SK-N-SH treated with all-trans-retinoic acid at 6 μM for 48 hours (cell line): ENCODE measurements around the gene STX19.

Experiments used
- ARNTL ChIP-seq: fragments of 450-650 bp; formaldehyde crosslinking; IDR thresholded peaks from 2 replicates; pipeline ENCODE4 v1.5.0; 2020; ENCODE audit warnings: low read depth, mild to moderate bottlenecking, moderate library complexity, borderline replicate concordance
- CREB5 ChIP-seq: fragments of 250-450 bp; sonication (Bioruptor Pico); IDR thresholded peaks from 2 replicates; pipeline ENCODE4 v1.5.1; 2020; ENCODE audit warnings: low read depth, mild to moderate bottlenecking, moderate library complexity
- CSRNP3 ChIP-seq: fragments of 250-450 bp; sonication (Bioruptor Pico); IDR thresholded peaks from 2 replicates; pipeline ENCODE4 v1.5.1; 2021; ENCODE audit warnings: mild to moderate bottlenecking, moderate library complexity
- ESRRG ChIP-seq: fragments of 250-450 bp; sonication (Bioruptor Pico); IDR thresholded peaks from 2 replicates; pipeline ENCODE4 v1.6.1; 2021; ENCODE audit warnings: mild to moderate bottlenecking
- GLIS3 ChIP-seq: fragments of 250-450 bp; sonication (Bioruptor Pico); IDR thresholded peaks from 2 replicates; pipeline ENCODE4 v1.5.0; 2020; ENCODE audit warnings: mild to moderate bottlenecking, moderate library complexity
- OSR1 ChIP-seq: fragments of 250-450 bp; sonication (Bioruptor Pico); IDR thresholded peaks from 2 replicates; pipeline ENCODE4 v1.8.0; 2022; ENCODE audit warnings: moderate library complexity, mild to moderate bottlenecking, inconsistent platforms
- PATZ1 ChIP-seq: fragments of 250-450 bp; sonication (Bioruptor Pico); IDR thresholded peaks from 2 replicates; pipeline ENCODE4 v1.8.0; 2020; ENCODE audit warnings: mild to moderate bottlenecking, moderate library complexity, borderline replicate concordance
- RARB ChIP-seq: fragments of 250-450 bp; sonication (Bioruptor Pico); IDR thresholded peaks from 2 replicates; pipeline ENCODE4 v1.8.0; 2021; ENCODE audit warnings: mild to moderate bottlenecking, moderate library complexity
- TCF4 ChIP-seq: fragments of 250-450 bp; sonication (Bioruptor Pico); IDR thresholded peaks from 2 replicates; pipeline ENCODE4 v1.8.0; 2021; ENCODE audit warnings: mild to moderate bottlenecking, moderate library complexity, borderline replicate concordance
- TOX ChIP-seq: fragments of 250-450 bp; sonication (Bioruptor Pico); IDR thresholded peaks from 2 replicates; pipeline ENCODE4 v1.8.0; 2021; ENCODE audit warnings: mild to moderate bottlenecking, moderate library complexity, borderline replicate concordance
- TSHZ2 ChIP-seq: fragments of 250-450 bp; sonication (Bioruptor Pico); IDR thresholded peaks from 2 replicates; pipeline ENCODE4 v1.5.0; 2020; ENCODE audit warnings: mild to moderate bottlenecking, moderate library complexity
- ZNF70 ChIP-seq: fragments of 450-650 bp; formaldehyde crosslinking; IDR thresholded peaks from 2 replicates; pipeline ENCODE4 v1.5.0; 2020; ENCODE audit warnings: mild to moderate bottlenecking, moderate library complexity

DNA sequence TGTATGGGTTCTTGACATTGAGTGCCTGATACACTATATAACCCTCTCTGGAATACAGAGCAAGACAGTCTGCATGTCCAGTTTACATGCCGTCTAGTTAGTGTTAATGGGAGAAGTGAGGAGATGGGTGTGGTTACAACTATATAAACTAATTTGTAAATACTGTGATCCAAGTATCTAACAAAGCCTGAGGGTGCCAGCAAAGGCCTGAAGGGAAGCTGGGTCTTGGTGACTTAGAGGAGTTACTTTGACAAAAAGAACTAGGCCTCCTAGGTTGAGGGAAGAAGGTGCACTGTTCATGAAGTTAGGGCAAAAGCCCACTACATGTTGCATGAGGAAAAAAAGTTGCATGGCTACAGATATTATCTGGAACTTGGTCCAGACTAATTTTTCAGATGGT is 36.7 kb upstream of the STX19 start:
- TF ChIP-seq ZNF70 (CRISPR knock-in tag) = no peak
- TF ChIP-seq PATZ1 (CRISPR knock-in tag) = no peak
- no peak for TF ChIP-seq CREB5
- TF ChIP-seq GLIS3 (CRISPR knock-in tag) = no peak
- no peak for TF ChIP-seq TOX (CRISPR knock-in tag)
- no peak for TF ChIP-seq ARNTL (CRISPR knock-in tag)
- TF ChIP-seq OSR1 = no peak
- TF ChIP-seq TSHZ2 = no peak
- no peak for TF ChIP-seq CSRNP3 (CRISPR knock-in tag)
- TF ChIP-seq ESRRG (CRISPR knock-in tag) = no peak
- no peak for TF ChIP-seq RARB (CRISPR knock-in tag)
- no peak for TF ChIP-seq TCF4 (CRISPR knock-in tag)
